ENCODE results near the gene DUSP1.

DUSP1 gene

GRCh38 chr5:172724242-172725183 lies 46.5 kb downstream of the DUSP1 start:
- ChIA-PET POLR2A (no interaction called here), CTCF (interaction anchor here (0.9 to 4.6 kb wide), 7 partner anchors 8 to 260 kb away, joined by 6 to 39 read pairs (median 14); partner anchors contain the start of gene ATP6V0E1)
- no peak for DNase-seq (ENCODE audit: low read depth, low spot score)
- no peak for TF ChIP-seq CTCF (IDR thresholded peaks at IDR 0.05; ENCODE audit: insufficient read depth, low read length, missing control alignments)
- no peak overlapping the region for H3K4me3 ChIP-seq (ENCODE audit: low read depth, low read length)

- H3K4me3 ChIP-seq (ENCODE audit: low read depth, low read length) = no peak overlapping the region
- no peak for DNase-seq (ENCODE audit: low read depth, low spot score)
- POLR2A ChIA-PET = no interaction called here
- no peak for TF ChIP-seq CTCF (IDR thresholded peaks at IDR 0.05; ENCODE audit: insufficient read depth, low read length, missing control alignments)
- CTCF ChIA-PET = interaction anchor here (0.9 to 4.6 kb wide), 7 partner anchors 9 to 261 kb away, joined by 3 to 39 read pairs (median 7); partner anchors contain the start of genes ATP6V0E1 and DUSP1
These were observed 47.5 kb downstream of the DUSP1 start for GRCh38 chr5:172723508-172723907.

DNA sequence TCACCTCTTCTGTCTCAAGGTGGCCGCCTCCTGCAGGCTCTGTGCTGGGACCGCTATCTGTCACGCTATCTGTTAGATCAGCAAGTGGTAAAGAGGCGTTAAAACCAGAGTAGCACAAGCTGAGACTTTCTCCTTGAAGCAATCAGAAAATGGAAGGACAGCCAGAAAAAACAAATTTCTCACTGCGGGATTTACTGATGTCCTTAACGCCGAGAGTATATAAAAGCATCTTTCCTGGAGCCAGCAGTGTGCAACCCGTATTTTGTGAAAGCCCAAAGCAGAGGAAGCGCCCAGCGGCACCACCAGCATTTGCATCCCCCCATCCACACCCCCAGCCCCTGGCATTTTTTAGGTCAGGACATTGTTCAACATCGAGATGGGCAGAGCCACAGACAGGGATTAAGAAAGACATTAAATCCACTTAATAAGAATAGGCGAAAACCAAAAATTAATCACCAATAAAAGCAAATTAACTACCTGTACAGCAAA lies 48.6 kb downstream of the DUSP1 start:
- no peak for TF ChIP-seq CTCF (IDR thresholded peaks at IDR 0.05; ENCODE audit: insufficient read depth, low read length, missing control alignments)
- ChIA-PET POLR2A (no interaction called here), CTCF (interaction anchor here (1.1 to 4.6 kb wide), 6 partner anchors 10 to 211 kb away, joined by 3 to 39 read pairs (median 6); partner anchors contain the start of gene DUSP1)
- H3K4me3 ChIP-seq (ENCODE audit: low read depth, low read length) = no peak overlapping the region
- DNase-seq (ENCODE audit: low read depth, low spot score) = no peak

DNA sequence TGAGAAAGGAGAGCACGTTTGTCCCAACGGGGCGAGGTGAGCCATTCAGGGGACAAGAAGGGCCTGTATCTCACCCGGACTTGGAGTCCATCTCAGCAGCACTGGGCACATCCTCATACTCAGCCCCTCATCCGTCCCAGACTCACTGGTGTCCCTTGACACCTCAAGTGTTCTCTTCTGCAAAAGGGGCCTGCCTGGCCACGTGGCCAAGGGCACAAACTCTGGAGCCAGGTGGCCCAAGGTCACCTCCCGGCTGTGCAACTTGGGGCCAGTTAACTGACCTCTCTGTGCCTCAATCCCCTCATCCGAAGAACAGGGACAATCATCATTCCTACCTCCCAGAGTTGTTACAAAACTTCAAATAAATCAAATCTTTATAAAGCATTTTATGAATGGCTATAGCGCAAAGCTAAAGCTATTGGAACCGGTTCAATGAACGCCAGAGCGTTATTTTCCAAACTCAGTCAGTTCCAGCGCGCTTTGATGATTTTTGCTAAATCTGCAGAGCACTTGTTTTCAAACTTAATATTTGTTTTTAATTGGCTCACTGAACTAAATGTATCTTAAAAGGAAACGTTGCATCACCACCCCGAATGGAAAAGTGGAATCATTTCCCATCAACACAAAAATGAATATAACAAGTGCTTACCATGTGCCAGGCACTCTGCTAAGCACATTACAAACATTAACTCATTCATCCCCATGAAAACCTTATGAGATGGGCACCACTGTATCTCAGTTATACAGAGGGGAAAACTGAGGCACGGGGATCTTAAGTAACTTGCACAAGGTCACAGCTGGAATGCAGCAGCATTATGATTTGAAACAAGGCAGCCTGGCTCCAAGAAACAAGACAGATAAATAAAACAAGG lies 49.3 kb downstream of the DUSP1 start:
- H3K4me3 ChIP-seq (ENCODE audit: low read depth, low read length) = no peak overlapping the region
- TF ChIP-seq CTCF (IDR thresholded peaks at IDR 0.05; ENCODE audit: insufficient read depth, low read length, missing control alignments) = no peak
- DNase-seq (ENCODE audit: low read depth, low spot score) = no peak
- ChIA-PET CTCF (interaction anchor here (1.4 to 4.6 kb wide), 4 partner anchors 9 to 212 kb away, joined by 3 to 39 read pairs (median 16); partner anchors contain the start of gene DUSP1), POLR2A (no interaction called here)

DNA sequence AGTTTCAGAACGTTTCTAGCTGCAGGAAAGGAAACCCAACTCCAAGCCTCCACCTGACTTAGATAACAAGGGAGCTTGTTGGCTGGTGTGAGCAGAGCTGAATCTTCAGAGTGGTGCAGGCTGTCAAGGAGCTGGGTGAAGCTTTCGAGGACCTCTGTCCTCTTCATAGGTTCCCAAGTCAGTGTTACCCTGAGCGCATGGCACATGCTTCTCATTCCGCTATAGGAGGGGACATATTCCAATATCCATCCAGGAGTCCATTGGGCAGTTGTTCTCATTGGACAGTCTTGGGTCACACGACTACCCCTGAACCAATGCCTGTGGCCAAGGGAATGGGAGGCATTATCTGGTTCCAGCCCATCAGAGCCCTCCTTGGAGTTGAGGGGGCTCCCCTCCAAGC lies 50.3 kb downstream of the DUSP1 start:
- ChIA-PET POLR2A (interaction anchor here (0.6 to 1.6 kb wide), 2 partner anchors 12 to 51 kb away, joined by 3 read pairs; no protein-coding TSS in a partner anchor), CTCF (interaction anchor here (0.7 to 4.6 kb wide), 7 partner anchors 8 to 212 kb away, joined by 3 to 39 read pairs (median 4); no protein-coding TSS in a partner anchor)
- H3K4me3 ChIP-seq (ENCODE audit: low read depth, low read length) = no peak overlapping the region
- no peak for DNase-seq (ENCODE audit: low read depth, low spot score)
- no peak for TF ChIP-seq CTCF (IDR thresholded peaks at IDR 0.05; ENCODE audit: insufficient read depth, low read length, missing control alignments)
